ENCODE results near the gene CROCC. TPM values are rescaled to one million over a fixed set of nuclear protein-coding genes. Genes with fewer than 3 reads are reported as not detected.
A peak's percentile ranks its signal among the peaks of the same experiment; 100 is the strongest.
"Not testable (repeated sequence)": the region's sequence is repeated elsewhere in the genome, so short reads cannot be mapped to it uniquely, and the experiment has no call there.

The CROCC gene, protein sequence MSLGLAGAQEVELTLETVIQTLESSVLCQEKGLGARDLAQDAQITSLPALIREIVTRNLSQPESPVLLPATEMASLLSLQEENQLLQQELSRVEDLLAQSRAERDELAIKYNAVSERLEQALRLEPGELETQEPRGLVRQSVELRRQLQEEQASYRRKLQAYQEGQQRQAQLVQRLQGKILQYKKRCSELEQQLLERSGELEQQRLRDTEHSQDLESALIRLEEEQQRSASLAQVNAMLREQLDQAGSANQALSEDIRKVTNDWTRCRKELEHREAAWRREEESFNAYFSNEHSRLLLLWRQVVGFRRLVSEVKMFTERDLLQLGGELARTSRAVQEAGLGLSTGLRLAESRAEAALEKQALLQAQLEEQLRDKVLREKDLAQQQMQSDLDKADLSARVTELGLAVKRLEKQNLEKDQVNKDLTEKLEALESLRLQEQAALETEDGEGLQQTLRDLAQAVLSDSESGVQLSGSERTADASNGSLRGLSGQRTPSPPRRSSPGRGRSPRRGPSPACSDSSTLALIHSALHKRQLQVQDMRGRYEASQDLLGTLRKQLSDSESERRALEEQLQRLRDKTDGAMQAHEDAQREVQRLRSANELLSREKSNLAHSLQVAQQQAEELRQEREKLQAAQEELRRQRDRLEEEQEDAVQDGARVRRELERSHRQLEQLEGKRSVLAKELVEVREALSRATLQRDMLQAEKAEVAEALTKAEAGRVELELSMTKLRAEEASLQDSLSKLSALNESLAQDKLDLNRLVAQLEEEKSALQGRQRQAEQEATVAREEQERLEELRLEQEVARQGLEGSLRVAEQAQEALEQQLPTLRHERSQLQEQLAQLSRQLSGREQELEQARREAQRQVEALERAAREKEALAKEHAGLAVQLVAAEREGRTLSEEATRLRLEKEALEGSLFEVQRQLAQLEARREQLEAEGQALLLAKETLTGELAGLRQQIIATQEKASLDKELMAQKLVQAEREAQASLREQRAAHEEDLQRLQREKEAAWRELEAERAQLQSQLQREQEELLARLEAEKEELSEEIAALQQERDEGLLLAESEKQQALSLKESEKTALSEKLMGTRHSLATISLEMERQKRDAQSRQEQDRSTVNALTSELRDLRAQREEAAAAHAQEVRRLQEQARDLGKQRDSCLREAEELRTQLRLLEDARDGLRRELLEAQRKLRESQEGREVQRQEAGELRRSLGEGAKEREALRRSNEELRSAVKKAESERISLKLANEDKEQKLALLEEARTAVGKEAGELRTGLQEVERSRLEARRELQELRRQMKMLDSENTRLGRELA (N-terminal part only)
- total RNA-seq = 30.7 TPM

DNA sequence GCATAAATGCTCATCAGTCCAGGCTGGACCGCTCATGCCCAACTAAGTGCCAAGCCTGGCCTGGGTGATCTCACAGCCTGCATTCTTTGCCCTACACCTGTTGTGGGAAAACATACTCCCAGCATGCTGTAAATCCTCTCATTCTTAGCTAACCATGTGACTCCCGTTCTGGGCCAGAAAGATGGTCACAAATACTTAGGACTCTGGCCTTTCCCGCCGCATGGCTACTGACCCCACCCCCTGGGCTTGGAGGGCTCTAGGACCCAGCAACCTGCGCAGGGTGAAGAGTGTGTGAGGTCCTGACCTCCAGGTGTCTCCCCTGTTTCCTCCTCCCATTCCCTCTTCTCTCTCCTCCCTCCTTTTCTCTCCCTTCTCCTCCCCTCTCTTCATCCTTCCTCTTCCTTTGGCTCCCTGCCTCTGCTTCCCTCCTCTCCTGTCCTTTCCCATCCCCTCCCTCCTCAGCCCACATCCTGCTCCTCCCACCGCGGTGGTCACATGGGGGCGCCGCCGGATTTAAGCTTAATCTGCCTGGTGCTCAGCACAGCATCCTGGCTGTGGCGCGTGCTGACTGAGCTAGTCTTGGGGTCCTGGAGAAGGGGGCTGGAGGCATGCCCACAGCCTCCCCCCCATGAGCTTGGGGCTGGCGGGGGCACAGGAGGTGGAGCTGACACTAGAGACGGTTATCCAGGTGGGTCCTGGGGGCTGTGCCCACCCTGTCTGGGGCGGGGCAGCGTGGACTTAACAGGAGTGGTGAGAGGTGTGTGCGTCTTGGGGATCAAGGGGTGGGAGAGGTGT is at the start of gene CROCC:
Gene CROCC, plus strand, starts transcription at position 541 of the 795 bp plus-strand sequence. Its CDS starts 88 bp downstream, at position 629.
- DNase-seq = peak; percentile 82

DNA sequence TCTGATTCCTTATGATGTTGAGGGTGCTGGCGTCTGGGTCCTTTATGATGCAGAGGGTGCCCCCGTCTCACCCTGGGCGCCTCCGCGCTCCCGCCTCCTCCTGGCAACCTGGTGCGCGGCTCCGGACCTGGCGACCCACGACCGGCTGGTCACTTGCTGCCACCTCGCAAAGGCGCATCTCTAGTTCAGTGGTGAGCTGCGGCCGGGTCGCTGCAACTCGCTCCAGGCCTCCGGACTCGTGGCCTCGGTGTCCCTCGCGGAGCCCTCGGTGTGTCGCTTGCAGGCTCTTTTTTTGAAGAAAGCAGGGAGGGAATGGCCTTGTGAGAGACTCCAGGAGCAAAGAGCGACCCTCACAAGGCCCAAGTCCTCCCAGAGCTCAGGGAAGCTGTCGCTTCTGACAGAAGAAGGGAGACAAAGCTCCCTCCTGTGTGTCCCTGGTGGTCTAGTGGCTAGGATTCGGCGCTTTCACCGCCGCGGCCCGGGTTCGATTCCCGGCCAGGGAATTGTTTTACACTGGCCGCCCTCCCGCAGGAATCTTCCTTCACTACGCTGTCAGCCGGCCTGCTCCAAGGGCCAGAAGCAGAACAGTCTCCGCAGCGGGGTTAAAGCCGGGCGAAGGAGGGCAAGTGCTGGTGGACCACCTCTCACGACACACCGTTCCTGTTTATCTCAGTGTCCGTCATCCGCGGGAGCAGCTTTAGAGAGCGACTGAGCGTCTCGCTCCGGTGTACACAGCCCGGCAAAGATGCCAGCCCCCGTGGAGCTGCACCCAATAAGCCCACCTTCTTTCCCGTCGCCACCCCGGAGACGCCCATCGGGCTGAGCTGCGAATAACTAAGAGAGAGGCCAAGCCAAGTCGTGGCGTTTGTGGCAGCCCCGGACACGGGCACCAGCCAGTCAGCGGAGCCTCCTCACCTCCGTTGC is 49.3 kb upstream of the CROCC start:
- peak; percentile 73 for DNase-seq

DNA sequence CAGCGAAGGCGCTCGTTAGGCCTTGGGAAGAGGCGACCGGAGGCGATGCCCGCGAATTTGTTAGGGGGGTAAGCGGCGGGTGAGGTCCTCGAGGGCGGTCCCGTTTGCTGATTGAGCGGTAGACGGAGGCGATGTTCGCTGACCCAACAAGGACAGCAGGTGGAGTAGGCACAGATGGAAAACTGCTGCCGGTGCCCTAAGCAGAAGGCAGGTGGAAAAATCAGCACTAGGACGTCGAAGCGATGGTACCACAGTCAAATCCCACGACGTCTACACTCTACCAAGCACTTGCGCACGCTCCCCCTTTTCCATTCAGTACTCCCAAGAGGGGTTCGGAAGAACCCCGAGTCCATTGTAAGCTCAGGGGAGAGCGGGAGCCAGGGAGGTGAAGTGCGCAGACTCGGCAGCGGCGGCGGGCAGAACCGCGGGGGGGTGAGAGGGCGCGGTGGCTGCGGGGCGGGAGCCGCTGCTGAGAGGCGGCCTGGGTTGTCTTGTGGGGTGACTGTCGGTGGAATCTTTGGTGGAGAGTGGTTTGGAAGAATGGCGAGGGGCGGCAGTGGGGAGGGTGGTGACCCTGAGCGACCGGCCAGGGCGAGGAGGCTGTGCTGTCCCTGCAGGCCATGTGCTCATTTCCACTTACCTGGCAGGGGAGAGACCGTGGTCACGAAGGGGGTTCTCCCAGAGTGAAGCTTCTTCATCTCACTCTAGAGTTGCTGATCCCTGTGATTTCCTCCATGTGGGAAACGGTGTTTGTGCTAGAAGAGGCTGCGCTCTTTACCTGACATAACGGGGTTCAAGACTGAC is 48.5 kb upstream of the CROCC start:
- DNase-seq = not testable (repeated sequence)

DNA sequence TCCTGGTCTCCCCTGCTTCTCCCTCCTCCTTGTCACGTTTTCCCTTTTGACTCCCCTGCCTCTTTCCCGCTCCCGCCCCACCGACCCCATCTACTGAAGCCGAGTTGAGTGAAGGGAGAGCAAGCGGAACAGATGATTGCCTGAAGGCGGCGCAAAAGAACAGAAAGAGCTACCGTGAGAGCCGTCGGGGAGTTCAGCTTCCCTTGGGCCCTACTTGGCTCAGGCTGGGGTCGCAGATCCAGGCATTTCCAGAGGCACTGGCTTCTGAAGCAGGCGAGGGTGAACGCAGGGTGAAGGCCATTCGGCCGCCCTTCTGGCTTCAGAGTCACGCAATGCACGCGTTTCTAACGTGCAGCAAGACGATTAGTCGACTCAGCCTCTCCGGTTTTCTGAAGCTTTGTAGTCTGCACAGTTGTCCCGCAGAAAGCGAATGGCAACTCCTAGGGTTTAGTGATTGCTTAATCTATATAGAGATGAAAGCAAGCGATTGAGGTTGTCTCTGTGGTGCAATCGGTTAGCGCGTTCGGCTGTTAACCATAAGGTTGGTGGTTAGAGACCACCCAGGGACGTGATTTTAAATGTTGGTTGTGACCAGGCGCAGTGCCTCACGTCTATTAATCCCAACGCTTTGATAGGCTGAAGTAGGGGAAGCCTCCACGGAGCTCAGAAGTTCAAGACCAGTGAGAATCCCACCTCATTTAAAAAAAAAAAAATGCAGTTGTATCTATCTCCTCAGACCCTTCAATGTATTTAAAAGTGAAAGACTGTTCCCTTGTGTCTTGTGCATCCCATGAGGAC is 46.6 kb upstream of the CROCC start:
- not testable (repeated sequence) for DNase-seq

DNA sequence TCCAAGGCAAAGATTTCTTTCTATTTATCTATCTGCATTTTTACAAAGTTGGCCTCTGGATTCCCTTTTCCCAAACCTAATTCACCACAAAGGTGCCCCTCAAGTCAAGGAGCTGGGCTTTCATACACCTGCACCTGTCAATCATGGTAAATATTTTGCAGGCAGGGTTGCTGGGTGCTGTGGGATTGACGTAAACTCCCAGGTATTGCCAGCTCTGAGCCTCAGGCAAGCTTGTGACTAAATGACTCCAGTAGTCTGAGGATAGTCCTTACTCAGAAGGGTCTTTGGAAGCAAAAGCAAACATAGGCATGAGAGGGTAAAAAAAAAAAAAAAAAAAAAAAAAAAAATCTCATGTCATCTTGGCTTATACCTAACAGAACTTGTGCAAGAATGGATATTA is 40.0 kb upstream of the CROCC start:
- peak; percentile 73 for DNase-seq

DNA sequence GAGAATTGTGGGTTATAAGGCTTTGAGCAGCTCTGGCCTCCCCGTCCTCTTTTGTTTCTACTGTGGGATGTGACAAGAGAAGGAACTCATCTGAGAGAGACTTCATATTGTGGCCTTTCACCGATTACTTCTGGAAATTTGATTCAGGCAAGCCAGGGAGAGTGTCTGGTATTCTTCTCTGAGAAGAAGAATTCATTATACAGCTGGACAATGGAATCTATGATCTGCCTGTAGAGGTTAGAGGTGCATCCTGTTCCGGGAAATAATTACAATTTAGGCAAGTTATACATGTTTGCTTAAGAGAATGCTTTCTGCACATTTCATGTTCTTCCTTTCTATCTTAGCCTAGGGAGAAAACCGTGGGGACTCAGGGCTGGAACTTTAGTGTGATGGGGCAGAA is 38.7 kb upstream of the CROCC start:
- peak; percentile 67 for DNase-seq

DNA sequence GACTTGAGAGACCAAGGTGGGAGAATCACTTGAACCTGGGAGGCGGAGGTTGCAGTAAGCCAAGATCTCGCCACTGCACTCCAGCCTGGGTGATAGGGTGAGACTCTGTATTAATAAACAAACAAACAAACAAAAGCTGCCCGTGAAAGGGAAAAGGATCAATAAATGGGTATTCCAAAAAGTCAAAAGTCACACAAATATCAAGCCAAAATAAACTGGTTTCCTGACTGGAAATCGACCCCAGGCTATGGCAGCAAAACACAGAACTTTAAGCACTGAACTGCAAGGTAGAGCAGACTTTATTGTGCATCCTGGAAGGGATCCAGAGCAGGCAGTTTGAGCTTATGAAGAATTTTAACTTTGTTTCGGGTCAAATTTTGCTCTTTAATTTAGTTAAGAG is 37.2 kb upstream of the CROCC start:
- DNase-seq = not testable (repeated sequence)

DNA sequence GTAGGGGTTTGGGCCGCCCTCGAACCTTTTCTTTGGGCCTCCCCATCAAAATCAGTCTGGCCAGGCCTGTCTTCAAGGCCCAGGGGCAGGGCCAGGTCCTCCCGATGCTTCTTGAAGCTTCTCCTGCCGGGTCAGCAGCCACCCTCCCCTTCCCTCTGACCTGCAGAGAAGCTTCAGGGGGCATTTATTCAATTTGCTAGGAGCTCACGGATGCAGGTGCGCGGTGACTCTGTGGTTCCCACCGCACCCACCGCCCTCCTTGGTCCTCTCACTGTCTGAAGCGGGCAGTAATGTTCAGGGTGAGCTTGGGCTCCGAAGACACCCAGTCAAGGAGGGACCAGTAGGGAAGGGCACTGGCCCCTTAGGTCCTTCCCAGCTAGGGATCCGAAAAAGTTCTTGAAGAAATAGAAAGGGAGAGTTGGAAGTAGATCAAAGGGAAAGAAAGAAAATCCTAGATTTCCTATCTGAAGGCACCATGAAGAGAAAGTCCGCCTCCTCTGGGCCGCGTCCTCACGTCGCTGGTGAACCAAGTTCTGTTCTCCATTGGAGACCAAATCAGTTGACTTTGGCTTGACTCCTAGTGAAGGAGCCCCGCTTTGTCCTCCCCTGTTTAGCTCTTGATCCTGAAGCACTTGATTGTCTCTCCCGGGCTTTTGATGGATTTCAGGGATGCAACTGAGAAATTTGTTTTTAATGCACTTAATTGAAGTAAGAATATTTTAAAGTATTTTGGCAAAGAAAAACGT is 34.7 kb upstream of the CROCC start:
- no peak for DNase-seq

DNA sequence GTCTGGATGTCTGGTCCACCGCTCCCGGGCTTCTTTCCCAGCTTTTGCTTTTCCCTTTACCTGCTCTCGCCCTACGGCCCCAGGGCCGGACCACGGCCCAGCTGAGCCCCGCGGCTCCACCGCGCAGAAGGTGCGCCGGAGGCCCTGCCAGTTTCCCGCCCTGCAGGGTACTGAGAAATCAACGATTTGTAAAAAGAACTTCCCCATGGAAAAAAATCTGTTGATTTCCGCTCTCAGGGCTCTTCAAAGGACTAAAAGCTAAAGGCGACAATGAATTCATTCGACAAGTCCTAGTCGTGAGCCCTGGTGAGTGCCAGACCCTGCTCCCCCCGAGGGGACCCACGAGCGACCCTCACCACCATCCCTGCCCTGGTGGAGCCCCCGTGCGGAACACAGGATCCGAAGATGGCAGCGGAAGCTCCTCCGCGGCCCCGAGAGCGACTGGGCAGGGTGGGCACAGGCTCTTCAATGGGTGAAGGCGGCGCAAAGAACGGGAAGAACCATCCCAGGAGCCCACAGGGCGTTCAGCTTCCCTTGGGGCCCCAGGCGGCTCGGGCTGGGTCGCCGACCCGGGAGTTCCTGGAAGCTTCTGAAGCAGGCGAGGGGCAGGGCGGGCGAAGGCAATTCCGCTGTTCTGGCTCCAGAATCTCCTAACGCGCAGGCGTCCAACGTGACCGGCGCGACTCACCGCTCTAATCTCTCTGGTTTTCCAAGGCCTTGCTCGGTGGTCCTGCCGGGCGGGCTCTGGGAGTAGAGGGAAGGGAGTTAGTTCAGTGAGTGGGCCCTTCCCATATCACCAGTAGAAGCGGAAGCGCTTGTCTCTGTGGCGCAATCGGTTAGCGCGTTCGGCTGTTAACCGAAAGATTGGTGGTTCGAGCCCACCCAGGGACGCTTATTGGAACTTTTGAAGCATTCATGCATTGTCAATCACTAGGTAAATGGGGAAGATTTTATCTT is 32.6 kb upstream of the CROCC start:
- peak; percentile 93 for DNase-seq

DNA sequence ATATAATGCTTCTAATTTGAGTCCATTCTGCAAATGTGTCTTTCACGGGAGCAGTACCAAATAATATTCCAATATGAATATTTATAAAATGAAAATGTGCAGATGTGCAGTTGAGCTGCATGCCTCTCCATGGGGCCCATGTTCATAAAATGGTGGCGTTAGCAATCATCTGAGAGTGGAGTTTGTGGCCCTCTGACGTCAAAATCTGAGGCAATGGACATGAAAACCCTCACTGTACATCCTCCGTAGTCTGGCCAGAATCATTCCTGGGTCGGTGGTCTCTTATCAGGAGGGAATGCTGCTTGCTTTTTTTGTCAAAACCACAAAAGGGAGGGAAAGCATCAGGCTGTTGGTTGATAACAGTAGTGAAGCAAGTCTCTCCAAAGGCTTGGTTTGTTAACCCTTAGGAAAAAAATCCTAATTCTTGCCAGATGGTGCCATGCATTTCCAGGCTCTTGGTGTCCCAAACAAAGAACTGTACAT is 31.2 kb upstream of the CROCC start:
- not testable (repeated sequence) for DNase-seq

DNA sequence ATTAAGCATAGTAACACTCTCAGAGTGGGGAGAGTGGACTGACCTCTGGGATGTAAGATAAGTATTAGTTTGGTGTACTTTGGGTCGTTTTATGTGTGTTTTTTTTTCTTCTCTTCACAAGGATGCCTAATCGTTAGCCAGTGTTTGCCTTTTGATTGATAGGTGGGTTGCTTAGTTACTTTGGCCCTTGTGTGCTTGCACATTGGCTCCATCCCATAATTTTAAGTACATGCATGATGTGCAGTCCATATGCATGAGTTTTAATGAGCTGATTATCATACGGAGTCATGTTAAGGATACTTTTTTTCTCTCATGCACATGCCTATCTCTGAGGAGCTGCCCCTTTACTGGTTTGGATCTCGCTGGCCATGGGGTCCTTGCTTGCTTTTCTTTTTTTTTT is 30.7 kb upstream of the CROCC start:
- not testable (repeated sequence) for DNase-seq

DNA sequence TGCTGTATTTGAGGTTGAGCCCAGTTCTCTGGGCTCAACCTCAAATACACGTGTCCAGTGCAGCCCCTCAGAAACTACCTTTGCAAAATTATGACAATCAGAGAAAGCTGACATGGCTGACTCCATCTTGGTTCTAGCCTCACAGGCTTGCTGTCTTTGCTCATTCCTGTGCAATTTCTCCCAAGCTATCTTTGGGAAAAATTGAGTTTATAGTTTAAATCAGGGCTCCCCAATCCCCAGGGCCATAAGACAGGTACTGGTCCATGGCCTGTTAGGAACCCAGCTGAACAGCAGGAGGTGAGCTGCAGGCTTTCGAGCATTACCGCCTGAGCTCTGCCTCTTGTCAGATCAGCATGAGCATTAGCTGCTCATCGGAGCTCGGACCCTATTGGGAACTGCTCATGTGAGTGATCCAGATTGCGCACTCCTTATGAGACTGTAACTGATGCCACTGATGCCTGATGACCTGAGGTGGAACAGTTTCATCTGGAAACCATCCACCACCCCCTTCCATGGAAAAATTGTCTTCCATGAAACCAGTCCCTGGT is 28.7 kb upstream of the CROCC start:
- not testable (repeated sequence) for DNase-seq

DNA sequence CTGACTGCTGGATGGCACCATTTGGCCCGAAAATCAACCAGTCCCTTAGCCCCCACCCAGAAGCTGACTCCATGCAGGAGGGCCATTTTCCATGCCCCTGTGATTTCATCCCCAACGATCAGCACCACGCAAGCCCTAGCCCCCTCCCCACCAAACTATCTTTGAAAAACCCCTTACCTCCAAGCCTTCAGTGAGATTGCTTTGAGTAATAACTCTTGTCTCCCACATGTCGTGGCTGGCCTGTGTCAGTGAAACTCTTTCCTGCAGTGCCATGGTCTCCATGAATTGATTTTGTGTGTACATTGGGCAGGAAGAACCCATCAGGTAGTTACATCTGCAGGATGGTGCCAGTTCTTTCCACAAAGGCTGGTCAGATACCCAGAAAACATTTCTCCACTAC is 27.9 kb upstream of the CROCC start:
- not testable (repeated sequence) for DNase-seq

DNA sequence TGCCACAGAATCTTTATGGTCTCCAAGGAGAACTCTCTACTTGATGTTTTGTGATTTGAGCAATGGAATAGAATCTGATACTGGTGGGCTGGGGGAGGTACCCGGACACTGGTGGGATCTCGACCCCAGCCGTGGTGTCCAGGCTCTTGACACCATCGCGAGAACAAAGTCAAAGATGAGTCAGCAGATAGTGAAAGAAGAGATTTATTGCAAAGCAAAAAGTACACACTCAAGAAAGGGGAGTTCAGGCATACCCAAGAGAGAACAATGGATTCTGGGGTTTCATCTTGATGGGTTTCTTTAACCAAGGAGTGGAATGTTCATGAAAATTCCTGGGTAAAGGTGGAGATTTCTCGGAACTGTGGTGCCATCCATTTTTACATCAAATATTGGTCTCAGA is 27.4 kb upstream of the CROCC start:
- not testable (repeated sequence) for DNase-seq

DNA sequence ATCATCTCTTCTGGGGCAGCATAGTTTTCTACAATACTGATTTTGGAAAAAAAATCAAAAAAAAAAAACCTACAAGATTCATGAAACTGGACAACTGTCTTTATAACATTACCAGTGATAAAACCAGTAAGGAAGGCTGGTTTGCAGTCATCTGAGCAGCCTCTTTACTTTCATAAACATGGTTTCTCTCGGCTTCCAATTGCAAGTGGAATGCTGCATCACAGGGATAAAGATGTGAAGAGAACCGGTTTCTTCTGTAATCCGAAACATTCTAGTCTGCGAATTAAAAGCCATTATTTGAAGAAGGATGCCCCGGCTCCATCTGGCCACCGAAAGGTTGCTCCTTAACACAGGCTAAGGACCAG is 26.5 kb upstream of the CROCC start:
- not testable (repeated sequence) for DNase-seq

Measured in tongue (tissue), 2 donors.